22Rv1 (cell line): ENCODE measurements around the gene SPINK4.

ENCODE experiments used
- CTCF ChIP-seq: fragments of 450-650 bp; IDR thresholded peaks from 2 replicates; pipeline ENCODE4 v1.5.1; 2017; ENCODE audit warnings: mild to moderate bottlenecking
- ZFX ChIP-seq: fragments of 450-650 bp; IDR thresholded peaks from 2 replicates; pipeline ENCODE4 v1.6.1; 2017; ENCODE audit warnings: antibody characterized with exemption, borderline replicate concordance

- TF ChIP-seq CTCF (no peak), ZFX (no peak)
Measured at GRCh38 chr9:33255471-33255870, 15.5 kb downstream of the SPINK4 start.
